Fibroblast of pulmonary artery (primary cell): ENCODE results near the gene TNRC18.

Experiments
- DNase-seq: peaks from one replicate; pipeline ENCODE4 v3.0.0-alpha.2; 2010; ENCODE audit warnings: low read depth
- H3K4me3 ChIP-seq: replicated peaks from 2 replicates; pipeline ENCODE4 v1.5.1; 2011; ENCODE audit warnings: low read depth, mild to moderate bottlenecking, control low read depth, low read length, moderate library complexity
- CTCF ChIP-seq: IDR thresholded peaks from 2 replicates; pipeline ENCODE4 v1.5.1; 2011; ENCODE audit warnings: mild to moderate bottlenecking, control low read depth, low read length, inconsistent platforms; ENCODE audit errors: missing control alignments

TNRC18 gene

DNA sequence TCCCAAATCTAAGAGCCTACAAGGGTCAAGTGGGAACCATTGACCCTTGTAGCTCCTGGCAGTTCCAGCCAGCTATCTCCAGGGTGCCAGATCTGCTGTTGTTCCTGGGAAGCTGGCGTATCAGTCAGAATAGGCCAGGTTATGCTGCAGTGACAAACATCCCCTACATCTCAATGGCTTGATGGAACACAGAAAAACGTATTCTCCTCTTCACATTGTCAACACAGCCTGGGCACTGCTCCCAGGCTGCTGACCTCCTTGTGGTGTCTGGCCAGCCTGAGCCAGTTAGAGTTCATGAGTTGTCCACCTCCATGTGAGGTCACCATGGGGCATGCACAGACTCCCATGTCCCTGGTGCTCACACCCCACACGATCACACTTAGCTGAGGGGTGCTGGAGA is 9.5 kb upstream of the TNRC18 start:
- DNase-seq = no peak
- H3K4me3 ChIP-seq = no peak overlapping the region
- TF ChIP-seq CTCF = no peak

GRCh38 chr7:5432691-5433090 is 9.1 kb upstream of the TNRC18 start:
- DNase-seq = no peak
- TF ChIP-seq CTCF = no peak
- no peak overlapping the region for H3K4me3 ChIP-seq

DNA sequence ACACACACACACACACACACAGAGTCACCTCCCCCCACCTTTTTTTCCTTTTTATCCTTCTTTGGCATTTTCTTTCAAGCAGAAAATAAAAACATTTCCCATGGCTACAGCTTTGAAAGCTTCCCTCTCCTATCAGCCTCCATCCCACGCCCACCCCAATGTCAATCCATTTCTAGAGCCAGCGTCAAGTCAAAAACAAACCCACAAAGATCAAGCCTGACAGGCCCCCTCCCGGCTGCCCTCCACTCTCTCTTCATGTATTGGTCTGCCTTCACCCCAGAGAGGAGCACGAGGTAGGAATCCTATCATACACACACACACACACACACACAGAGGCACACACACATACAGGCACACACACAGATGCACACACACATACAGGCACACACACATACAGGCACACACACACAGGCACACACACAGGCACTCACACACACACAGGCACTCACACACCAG is 8.0 kb upstream of the TNRC18 start:
- no peak for DNase-seq

GRCh38 chr7:5430612-5430947 is 6.9 kb upstream of the TNRC18 start:
- DNase-seq = no peak
- TF ChIP-seq CTCF = no peak
- peak overlapping the region; percentile 77 for H3K4me3 ChIP-seq

More for the DNA sequence above, 8.0 kb upstream of the TNRC18 start:
- no peak for TF ChIP-seq CTCF
- no peak overlapping the region for H3K4me3 ChIP-seq

DNA sequence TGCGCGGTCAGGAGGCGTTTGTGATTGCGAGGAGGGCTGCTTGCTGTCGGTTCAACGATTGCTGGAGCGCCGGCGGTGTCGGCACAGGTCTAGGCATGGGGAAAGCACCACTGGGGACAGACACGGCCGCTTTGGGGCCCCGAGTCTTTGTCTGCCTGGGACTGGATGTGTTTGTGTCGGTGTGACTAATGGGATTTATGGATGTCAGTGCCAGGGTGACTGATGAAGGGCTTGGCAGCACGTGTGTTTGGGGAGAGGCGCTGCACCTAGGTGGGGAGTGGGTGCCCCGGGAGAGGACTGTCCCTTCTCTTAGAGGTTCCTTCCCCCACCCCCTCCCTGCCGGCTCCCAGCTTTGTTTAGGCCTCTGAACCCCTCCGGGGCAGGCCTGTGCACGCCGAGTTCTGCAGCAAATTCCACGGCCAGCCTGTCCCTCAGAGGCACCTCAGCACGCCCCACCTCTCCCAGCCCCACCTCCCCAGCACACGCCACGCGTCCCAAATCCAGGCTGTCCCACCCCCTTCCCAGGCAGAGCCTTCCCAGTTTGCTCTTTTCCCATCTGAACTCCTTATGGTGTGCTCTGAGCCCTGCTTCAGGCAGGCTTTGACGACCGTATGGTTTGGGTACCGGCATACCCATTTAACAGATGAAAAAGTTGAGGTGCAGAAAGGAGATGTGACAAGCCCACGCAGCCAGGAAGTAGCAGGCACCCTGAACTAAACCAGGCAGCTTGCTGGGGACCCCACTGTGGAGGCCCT is 6.4 kb upstream of the TNRC18 start:
- no peak for TF ChIP-seq CTCF
- H3K4me3 ChIP-seq = peak overlapping the region; percentile 77
- DNase-seq = no peak

GRCh38 chr7:5429253-5429856 is 5.7 kb upstream of the TNRC18 start:
- no peak for TF ChIP-seq CTCF
- H3K4me3 ChIP-seq = peak overlapping the region; percentile 77
- peak; percentile 69 for DNase-seq
